Activated naive CD8-positive, alpha-beta T cell treated with anti-CD3 and anti-CD28 coated beads for 36 hours (primary cell): ENCODE measurements around the gene EGFL7. TPM values are rescaled to one million over a fixed set of nuclear protein-coding genes. Genes with fewer than 3 reads are reported as not detected.

Experiments
- DNase-seq: peaks from one replicate; pipeline ENCODE4 v3.0.0; 2021
- H3K27ac Mint-ChIP-seq: one replicate; pipeline ENCODE4 v1.8.0; 2022; ENCODE audit warnings: mild to moderate bottlenecking, moderate library complexity, mixed read lengths
- H3K27me3 Mint-ChIP-seq: one replicate; pipeline ENCODE4 v1.8.0; 2022; ENCODE audit warnings: mild to moderate bottlenecking, mixed read lengths
- H3K36me3 Mint-ChIP-seq: one replicate; pipeline ENCODE4 v1.8.0; 2021; ENCODE audit warnings: mild to moderate bottlenecking, mixed read lengths
- H3K4me1 Mint-ChIP-seq: one replicate; pipeline ENCODE4 v1.8.0; 2021; ENCODE audit warnings: mixed read lengths
- H3K4me3 Mint-ChIP-seq: one replicate; pipeline ENCODE4 v1.8.0; 2022; ENCODE audit warnings: mild to moderate bottlenecking, moderate library complexity, mixed read lengths
- H3K9me3 Mint-ChIP-seq: one replicate; pipeline ENCODE4 v1.8.0; 2022; ENCODE audit warnings: mixed read lengths
- total RNA-seq, 2 experiments: library from RNA; stranded (reverse); gene quantifications; one replicate each; pipeline ENCODE4 v1.2.3, GENCODE V29; 2021

EGFL7 gene
- total RNA-seq, 2 experiments from 2014 or later, result 0.94 to 1.2 TPM

- no peaks in the 10 kb centered on the region for H3K4me1 Mint-ChIP-seq
- no peak overlapping the region for H3K4me3 Mint-ChIP-seq
Observed at GRCh38 chr9:136645903-136646754, 16.6 kb upstream of the EGFL7 start.

GRCh38 chr9:136646827-136647711 is 15.6 kb upstream of the EGFL7 start:
- Mint-ChIP-seq H3K9me3 (no peaks in the 10 kb centered on the region), H3K4me1 (no peaks in the 10 kb centered on the region), H3K36me3 (no peaks in the 10 kb centered on the region), H3K27ac (no peak overlapping the region), H3K4me3 (no peak overlapping the region), H3K27me3 (peaks cover 46% of the 10 kb centered on the region)
- DNase-seq, result no peak

More at GRCh38 chr9:136645903-136646754, 16.6 kb upstream of the EGFL7 start:
- Mint-ChIP-seq H3K9me3 (no peaks in the 10 kb centered on the region), H3K27me3 (peaks cover 41% of the 10 kb centered on the region), H3K27ac (no peak overlapping the region), H3K36me3 (no peaks in the 10 kb centered on the region)
- DNase-seq, result no peak

- H3K36me3 Mint-ChIP-seq, result no peaks in the 10 kb centered on the region
- no peak overlapping the region for H3K4me3 Mint-ChIP-seq
- no peak for DNase-seq
- H3K27me3 Mint-ChIP-seq, result peaks cover 44% of the 10 kb centered on the region
- H3K9me3 Mint-ChIP-seq, result no peaks in the 10 kb centered on the region
- H3K4me1 Mint-ChIP-seq, result no peaks in the 10 kb centered on the region
- no peak overlapping the region for H3K27ac Mint-ChIP-seq
Observed at GRCh38 chr9:136648751-136649150, 14.0 kb upstream of the EGFL7 start.

- Mint-ChIP-seq H3K27me3 (peaks cover 47% of the 10 kb centered on the region), H3K4me3 (no peak overlapping the region), H3K4me1 (no peaks in the 10 kb centered on the region), H3K9me3 (no peaks in the 10 kb centered on the region), H3K36me3 (no peaks in the 10 kb centered on the region), H3K27ac (no peak overlapping the region)
- no peak for DNase-seq
Observed at GRCh38 chr9:136650021-136650420, 12.7 kb upstream of the EGFL7 start.

- Mint-ChIP-seq H3K4me1 (no peaks in the 10 kb centered on the region), H3K27me3 (peaks cover 48% of the 10 kb centered on the region), H3K36me3 (no peaks in the 10 kb centered on the region), H3K9me3 (no peaks in the 10 kb centered on the region), H3K27ac (no peak overlapping the region), H3K4me3 (no peak overlapping the region)
- DNase-seq, result no peak
Observed at GRCh38 chr9:136650648-136651047, 12.1 kb upstream of the EGFL7 start.

- peaks cover 57% of the 10 kb centered on the region for H3K27me3 Mint-ChIP-seq
- no peak for DNase-seq
- no peak overlapping the region for H3K27ac Mint-ChIP-seq
- no peaks in the 10 kb centered on the region for H3K9me3 Mint-ChIP-seq
- no peaks in the 10 kb centered on the region for H3K36me3 Mint-ChIP-seq
- H3K4me3 Mint-ChIP-seq, result no peak overlapping the region
- no peaks in the 10 kb centered on the region for H3K4me1 Mint-ChIP-seq
Observed at GRCh38 chr9:136651860-136652259, 10.9 kb upstream of the EGFL7 start.

- Mint-ChIP-seq H3K36me3 (no peaks in the 10 kb centered on the region), H3K9me3 (no peaks in the 10 kb centered on the region), H3K4me3 (no peak overlapping the region), H3K27me3 (peaks cover 62% of the 10 kb centered on the region), H3K27ac (no peak overlapping the region), H3K4me1 (peaks cover 7% of the 10 kb centered on the region)
- no peak for DNase-seq
Observed at GRCh38 chr9:136653323-136654079, 9.2 kb upstream of the EGFL7 start.

- H3K36me3 Mint-ChIP-seq, result no peaks in the 10 kb centered on the region
- no peak for DNase-seq
- no peak overlapping the region for H3K4me3 Mint-ChIP-seq
- H3K9me3 Mint-ChIP-seq, result no peaks in the 10 kb centered on the region
- no peak overlapping the region for H3K27ac Mint-ChIP-seq
- H3K4me1 Mint-ChIP-seq, result peaks cover 9% of the 10 kb centered on the region
- H3K27me3 Mint-ChIP-seq, result peaks cover 56% of the 10 kb centered on the region
Observed at GRCh38 chr9:136654820-136655535, 7.7 kb upstream of the EGFL7 start.

- Mint-ChIP-seq H3K4me1 (peaks cover 9% of the 10 kb centered on the region), H3K36me3 (no peaks in the 10 kb centered on the region)
- DNase-seq, result no peak
Observed at GRCh38 chr9:136655536-136656182, 7.1 kb upstream of the EGFL7 start.

GRCh38 chr9:136656183-136656738 is 6.5 kb upstream of the EGFL7 start:
- Mint-ChIP-seq H3K4me3 (no peak overlapping the region), H3K9me3 (no peaks in the 10 kb centered on the region), H3K27ac (no peak overlapping the region), H3K27me3 (peaks cover 56% of the 10 kb centered on the region), H3K36me3 (no peaks in the 10 kb centered on the region), H3K4me1 (peaks cover 9% of the 10 kb centered on the region)
- DNase-seq, result no peak

More at GRCh38 chr9:136655536-136656182, 7.1 kb upstream of the EGFL7 start:
- H3K27me3 Mint-ChIP-seq, result peaks cover 56% of the 10 kb centered on the region
- H3K27ac Mint-ChIP-seq, result no peak overlapping the region
- no peak overlapping the region for H3K4me3 Mint-ChIP-seq
- H3K9me3 Mint-ChIP-seq, result no peaks in the 10 kb centered on the region

GRCh38 chr9:136656795-136657611 is 5.7 kb upstream of the EGFL7 start:
- Mint-ChIP-seq H3K36me3 (no peaks in the 10 kb centered on the region), H3K4me3 (no peak overlapping the region), H3K9me3 (no peaks in the 10 kb centered on the region), H3K4me1 (peaks cover 9% of the 10 kb centered on the region), H3K27me3 (peaks cover 52% of the 10 kb centered on the region), H3K27ac (no peak overlapping the region)
- DNase-seq, result no peak

- Mint-ChIP-seq H3K27me3 (peaks cover 45% of the 10 kb centered on the region), H3K9me3 (no peaks in the 10 kb centered on the region), H3K4me1 (peaks cover 9% of the 10 kb centered on the region), H3K4me3 (no peak overlapping the region), H3K27ac (no peak overlapping the region), H3K36me3 (no peaks in the 10 kb centered on the region)
- no peak for DNase-seq
Observed at GRCh38 chr9:136657974-136658848, 4.5 kb upstream of the EGFL7 start.
